ENCODE results near the gene ATXN1. TPM values are rescaled to one million over a fixed set of nuclear protein-coding genes. Genes with fewer than 3 reads are reported as not detected.
A peak's percentile ranks its signal among the peaks of the same experiment; 100 is the strongest.

Gene ATXN1
- polyA plus RNA-seq, 1 of the 3 experiments (the other 2 are of a cell fraction), result 7.9 TPM

DNA sequence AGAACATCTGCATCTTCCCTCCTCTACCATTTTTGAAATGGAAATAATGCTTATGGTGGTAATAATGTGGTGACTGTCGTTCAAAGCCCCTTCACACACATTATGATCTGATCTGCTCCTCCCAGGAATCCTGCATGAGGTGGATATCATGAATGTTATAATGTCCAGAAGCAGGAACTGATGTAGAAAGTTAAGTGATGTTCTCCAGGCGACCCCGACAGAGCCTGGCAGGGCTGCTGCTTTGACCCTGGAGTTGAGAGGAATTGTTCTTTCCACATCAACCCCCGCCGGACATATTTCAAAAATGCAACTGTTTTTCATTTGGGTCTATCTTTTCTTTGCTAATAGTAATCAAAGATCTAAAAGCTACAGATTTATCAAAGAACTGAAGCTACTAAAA, 391.3 kb downstream of the ATXN1 start:
- peaks cover 0 to 36% of the 10 kb centered on the region in 2 experiments; a peak in 2 of 4 replicates for H3K4me1 ChIP-seq (ENCODE audit: control insufficient read depth in 1 of 2, insufficient read depth in 2 of 2, low read depth in 1 of 2, low read length in 1 of 2)
- peak; percentile 71 for DNase-seq
- no peaks in the 10 kb centered on the region for H3K27me3 ChIP-seq (ENCODE audit: insufficient read depth)
- CTCF ChIA-PET, result interaction anchor here (0.7 to 4.8 kb wide), 11 partner anchors 17 to 392 kb away, joined by 3 to 23 read pairs (median 4); partner anchors contain the start of gene ATXN1
- TF ChIP-seq FOSL2 (IDR thresholded peaks at IDR 0.05; ENCODE audit: borderline replicate concordance, low read depth), result no peak
- TF ChIP-seq, protein P1, sequence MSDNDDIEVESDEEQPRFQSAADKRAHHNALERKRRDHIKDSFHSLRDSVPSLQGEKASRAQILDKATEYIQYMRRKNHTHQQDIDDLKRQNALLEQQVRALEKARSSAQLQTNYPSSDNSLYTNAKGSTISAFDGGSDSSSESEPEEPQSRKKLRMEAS (IDR thresholded peaks at IDR 0.05; ENCODE audit: low read depth), result no peak
- peak; percentile 51; the same call in 1 of the 2 replicates for TF ChIP-seq TCF12 (IDR thresholded peaks at IDR 0.05)
- peak; percentile 92 for TF ChIP-seq RCOR1 (IDR thresholded peaks at IDR 0.05; ENCODE audit: low read length)
- no peak for TF ChIP-seq GABPA (IDR thresholded peaks at IDR 0.05; ENCODE audit: low read depth)
- TF ChIP-seq GATA2 (CRISPR knock-in tag; IDR thresholded peaks at IDR 0.05), result peak; percentile 85
- TF ChIP-seq, protein P2, sequence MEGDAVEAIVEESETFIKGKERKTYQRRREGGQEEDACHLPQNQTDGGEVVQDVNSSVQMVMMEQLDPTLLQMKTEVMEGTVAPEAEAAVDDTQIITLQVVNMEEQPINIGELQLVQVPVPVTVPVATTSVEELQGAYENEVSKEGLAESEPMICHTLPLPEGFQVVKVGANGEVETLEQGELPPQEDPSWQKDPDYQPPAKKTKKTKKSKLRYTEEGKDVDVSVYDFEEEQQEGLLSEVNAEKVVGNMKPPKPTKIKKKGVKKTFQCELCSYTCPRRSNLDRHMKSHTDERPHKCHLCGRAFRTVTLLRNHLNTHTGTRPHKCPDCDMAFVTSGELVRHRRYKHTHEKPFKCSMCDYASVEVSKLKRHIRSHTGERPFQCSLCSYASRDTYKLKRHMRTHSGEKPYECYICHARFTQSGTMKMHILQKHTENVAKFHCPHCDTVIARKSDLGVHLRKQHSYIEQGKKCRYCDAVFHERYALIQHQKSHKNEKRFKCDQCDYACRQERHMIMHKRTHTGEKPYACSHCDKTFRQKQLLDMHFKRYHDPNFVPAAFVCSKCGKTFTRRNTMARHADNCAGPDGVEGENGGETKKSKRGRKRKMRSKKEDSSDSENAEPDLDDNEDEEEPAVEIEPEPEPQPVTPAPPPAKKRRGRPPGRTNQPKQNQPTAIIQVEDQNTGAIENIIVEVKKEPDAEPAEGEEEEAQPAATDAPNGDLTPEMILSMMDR (IDR thresholded peaks at IDR 0.05), result no peak
- TF ChIP-seq EP300 (IDR thresholded peaks at IDR 0.05; ENCODE audit: borderline replicate concordance in 1 of 2, low read depth in 1 of 2, low read length in 1 of 2), result peak in 1 of 2 experiments; percentile 97; a peak in 2 of 4 replicates
- no peak for TF ChIP-seq TAF1 (IDR thresholded peaks at IDR 0.05; ENCODE audit: borderline replicate concordance, low read depth, low read length)
- TF ChIP-seq NRF1 (IDR thresholded peaks at IDR 0.05; ENCODE audit: low read depth, low read length), result no peak
- TF ChIP-seq RAD21 (IDR thresholded peaks at IDR 0.05; ENCODE audit: low read length), result peak; percentile 45
- TF ChIP-seq JUND (IDR thresholded peaks at IDR 0.05), result no peak
- peak; percentile 79 for TF ChIP-seq CHD2 (IDR thresholded peaks at IDR 0.05; ENCODE audit: low read length, partially characterized antibody)
- peak; percentile 83 for TF ChIP-seq FOXJ3 (CRISPR knock-in tag; IDR thresholded peaks at IDR 0.05)
- H2AFZ ChIP-seq (ENCODE audit: low read depth), result no peak overlapping the region
- POLR2A ChIA-PET, result interaction anchor here (1.2 kb wide), 1 partner anchor 33 kb away, joined by 5 read pairs; no protein-coding TSS in a partner anchor
- no peaks in the 10 kb centered on the region for H3K9me3 ChIP-seq
- no peaks in the 10 kb centered on the region for H4K20me1 ChIP-seq (ENCODE audit: insufficient read depth)
- no peaks in the 10 kb centered on the region; the same call in 1 of the 2 replicates for H3K79me2 ChIP-seq (ENCODE audit: insufficient read depth)
- peaks cover 5% of the 10 kb centered on the region for H3F3A ChIP-seq (replicated peaks; ENCODE audit: insufficient read depth)
- peak overlapping the region in 1 of 2 experiments; percentile 94; a peak in 2 of 4 replicates for H3K27ac ChIP-seq (ENCODE audit: low read depth in 2 of 2, low read length in 1 of 2)
- H3K4me3 ChIP-seq (ENCODE audit: low read depth in 2 of 2, low read length in 1 of 2), result peak overlapping the region in 1 of 2 experiments; percentile 9; a peak in 1 of 4 replicates
- WGBS (ENCODE audit: low lambda C conversion rate), result 57% methylated on average over 5 of the region's 5 CpGs
- H3K9me2 ChIP-seq, result no peaks in the 10 kb centered on the region
- no peak overlapping the region for H3K4me2 ChIP-seq
- H3K36me3 ChIP-seq (replicated peaks in 1 of 2; ENCODE audit: control insufficient read depth in 1 of 2, insufficient read depth in 2 of 2, low read length in 1 of 2), result no peaks in the 10 kb centered on the region
- H3K9ac ChIP-seq, result no peak overlapping the region

DNA sequence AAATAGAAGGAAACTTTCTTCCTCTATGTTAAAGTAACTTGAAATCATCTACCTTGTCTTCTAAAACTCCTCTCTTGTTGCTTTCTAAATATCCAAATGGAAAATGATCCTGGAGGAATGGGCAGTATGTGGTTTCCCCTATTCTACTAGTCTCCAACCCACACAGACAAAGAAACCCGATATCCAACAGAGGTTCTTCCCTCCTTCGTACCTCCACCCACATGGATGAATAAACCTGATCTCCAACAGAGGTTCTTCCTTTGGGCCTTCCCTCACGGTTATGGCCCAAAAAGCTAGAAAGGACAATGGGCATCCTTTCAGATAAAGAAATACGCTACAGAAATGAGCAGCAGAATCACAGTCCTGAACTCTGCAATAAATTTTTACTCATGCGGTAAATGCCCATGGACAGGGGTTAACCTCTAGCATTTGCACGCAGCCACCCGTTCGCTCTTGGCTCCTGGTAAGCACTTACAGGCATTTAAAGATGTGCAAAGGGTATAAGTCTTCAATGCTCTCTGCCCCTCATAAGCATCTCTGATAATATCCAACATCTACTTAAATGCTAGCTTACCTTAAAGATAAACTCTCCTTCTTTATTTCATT, 392.0 kb downstream of the ATXN1 start:
- WGBS (ENCODE audit: low lambda C conversion rate), result 96% methylated on average over 8 of the region's 8 CpGs
- no peaks in the 10 kb centered on the region for H3K36me3 ChIP-seq (replicated peaks in 1 of 2; ENCODE audit: control insufficient read depth in 1 of 2, insufficient read depth in 2 of 2, low read length in 1 of 2)
- CTCF ChIA-PET, result interaction anchor here (1.1 to 4.8 kb wide), 7 partner anchors 8 to 392 kb away, joined by 3 to 23 read pairs (median 5); partner anchors contain the start of gene ATXN1
- no peaks in the 10 kb centered on the region for H3K9me3 ChIP-seq
- peaks cover 0 to 33% of the 10 kb centered on the region in 2 experiments; a peak in 2 of 4 replicates for H3K4me1 ChIP-seq (ENCODE audit: control insufficient read depth in 1 of 2, insufficient read depth in 2 of 2, low read depth in 1 of 2, low read length in 1 of 2)
- peak overlapping the region in 1 of 2 experiments; percentile 9; a peak in 1 of 4 replicates for H3K4me3 ChIP-seq (ENCODE audit: low read depth in 2 of 2, low read length in 1 of 2)
- no peak for DNase-seq
- no peaks in the 10 kb centered on the region; the same call in 1 of the 2 replicates for H3K79me2 ChIP-seq (ENCODE audit: insufficient read depth)
- TF ChIP-seq, protein P3, sequence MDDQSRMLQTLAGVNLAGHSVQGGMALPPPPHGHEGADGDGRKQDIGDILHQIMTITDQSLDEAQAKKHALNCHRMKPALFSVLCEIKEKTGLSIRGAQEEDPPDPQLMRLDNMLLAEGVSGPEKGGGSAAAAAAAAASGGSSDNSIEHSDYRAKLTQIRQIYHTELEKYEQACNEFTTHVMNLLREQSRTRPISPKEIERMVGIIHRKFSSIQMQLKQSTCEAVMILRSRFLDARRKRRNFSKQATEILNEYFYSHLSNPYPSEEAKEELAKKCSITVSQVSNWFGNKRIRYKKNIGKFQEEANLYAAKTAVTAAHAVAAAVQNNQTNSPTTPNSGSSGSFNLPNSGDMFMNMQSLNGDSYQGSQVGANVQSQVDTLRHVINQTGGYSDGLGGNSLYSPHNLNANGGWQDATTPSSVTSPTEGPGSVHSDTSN (IDR thresholded peaks at IDR 0.05), result no peak
- TF ChIP-seq TAF1 (IDR thresholded peaks at IDR 0.05; ENCODE audit: borderline replicate concordance, low read depth, low read length), result no peak
- TF ChIP-seq NFIC (IDR thresholded peaks at IDR 0.05; ENCODE audit: borderline replicate concordance), result no peak
- no peak for TF ChIP-seq SIN3A (IDR thresholded peaks at IDR 0.05; ENCODE audit: borderline replicate concordance, low read depth, low read length)
- TF ChIP-seq, protein P2 (IDR thresholded peaks at IDR 0.05), result no peak
- H3K4me2 ChIP-seq, result no peak overlapping the region
- H3K9me2 ChIP-seq, result no peaks in the 10 kb centered on the region
- H4K20me1 ChIP-seq (ENCODE audit: insufficient read depth), result no peaks in the 10 kb centered on the region
- no peaks in the 10 kb centered on the region for H3K27me3 ChIP-seq (ENCODE audit: insufficient read depth)
- H3K27ac ChIP-seq (ENCODE audit: low read depth in 2 of 2, low read length in 1 of 2), result peak overlapping the region in 1 of 2 experiments; percentile 94; a peak in 2 of 4 replicates
- POLR2A ChIA-PET, result interaction anchor here (1.2 kb wide), 1 partner anchor 32 kb away, joined by 5 read pairs; no protein-coding TSS in a partner anchor
- H3K9ac ChIP-seq, result no peak overlapping the region
- H3F3A ChIP-seq (replicated peaks; ENCODE audit: insufficient read depth), result peaks cover 5% of the 10 kb centered on the region
- no peak overlapping the region for H2AFZ ChIP-seq (ENCODE audit: low read depth)

All from SK-N-SH (cell line).